Epidermal melanocyte (primary cell): ENCODE measurements around the gene MITD1.
"Not testable (repeated sequence)": the region's sequence is repeated elsewhere in the genome, so short reads cannot be mapped to it uniquely, and the experiment has no call there.

Experiments used
- DNase-seq: peaks from one replicate; pipeline ENCODE4 v3.0.0; 2011; ENCODE audit warnings: low spot score; ENCODE audit not compliant: insufficient read length

MITD1 gene

GRCh38 chr2:99154643-99155536 is 26.0 kb downstream of the MITD1 start, which contains the start of the genes LIPT1 and TSGA10:
Gene LIPT1 (plus strand): TSS chr2:99154967. CDS start chr2:99161958, 6,991 bp downstream.
Gene TSGA10 (minus strand): TSS chr2:99154942. CDS start chr2:99109439, 45,503 bp downstream.
- peak; percentile 94 for DNase-seq

DNA sequence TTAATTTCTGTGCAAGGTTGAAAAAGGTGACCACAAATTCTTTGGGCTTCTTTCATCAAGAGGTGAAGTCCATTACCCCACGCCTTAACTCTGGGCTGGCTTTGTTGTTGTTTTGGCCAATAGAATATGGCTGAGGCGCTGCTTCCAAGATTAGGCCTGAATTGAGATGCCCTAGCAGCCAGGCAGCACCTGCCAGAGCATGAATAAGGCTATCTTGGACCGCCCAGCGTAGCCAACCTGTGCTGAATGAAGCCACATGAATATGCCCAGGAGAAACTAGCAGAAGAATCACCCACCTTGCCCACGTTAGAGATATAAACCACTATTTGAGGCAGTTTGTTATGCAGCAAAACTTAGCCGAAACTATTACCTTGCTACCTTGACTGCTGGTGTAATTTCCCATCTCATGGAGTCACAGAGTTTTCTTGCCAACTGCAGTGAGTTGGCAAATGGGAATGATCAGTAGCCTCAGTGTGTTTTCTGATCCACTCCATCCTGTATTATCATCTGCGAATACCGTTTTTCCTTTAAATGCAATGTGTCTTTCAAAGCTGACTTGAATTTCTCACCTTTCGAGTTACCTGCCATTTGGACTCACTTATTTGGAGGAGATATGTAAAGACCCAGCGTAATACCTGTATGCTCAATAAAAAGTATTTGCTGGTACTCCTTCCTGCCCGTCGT is 26.8 kb downstream of the MITD1 start:
- no peak for DNase-seq

GRCh38 chr2:99152199-99152895 is 28.5 kb downstream of the MITD1 start:
- no peak for DNase-seq

GRCh38 chr2:99150706-99151105 is 30.2 kb downstream of the MITD1 start:
- DNase-seq: no peak

GRCh38 chr2:99141110-99142108 is 39.4 kb downstream of the MITD1 start, which contains the start of gene C2orf15:
Gene C2orf15 (plus strand): TSS chr2:99141707. CDS start chr2:99150559, 8,852 bp downstream.
- peak; percentile 59 for DNase-seq

DNA sequence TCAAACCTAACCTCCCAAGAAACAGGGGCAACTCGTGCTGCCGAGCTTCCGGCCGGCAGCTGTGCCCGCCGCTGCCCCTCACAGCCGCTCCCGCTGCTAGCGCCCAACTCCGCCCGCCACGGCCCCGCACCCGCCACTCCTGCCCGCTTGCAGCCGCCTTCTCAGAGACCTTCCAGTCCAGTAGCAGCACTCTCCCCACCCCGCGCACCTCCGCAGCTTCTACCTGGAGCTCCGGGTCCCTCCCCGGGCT is 40.1 kb downstream of the MITD1 start:
- no peak for DNase-seq

GRCh38 chr2:99140056-99140859 is 40.6 kb downstream of the MITD1 start:
- no peak for DNase-seq

GRCh38 chr2:99139003-99139402 is 41.9 kb downstream of the MITD1 start:
- no peak for DNase-seq

GRCh38 chr2:99135044-99135556 is 45.8 kb downstream of the MITD1 start:
- not testable (repeated sequence) for DNase-seq

GRCh38 chr2:99127981-99128380 is 52.9 kb downstream of the MITD1 start:
- no peak for DNase-seq
